Osteoblast (primary cell): Measurements from ENCODE around the gene PLPPR1. TPM values are rescaled to one million over a fixed set of nuclear protein-coding genes. Genes with fewer than 3 reads are reported as not detected.

Experiments
- DNase-seq: peaks from one replicate; pipeline ENCODE4 v3.0.0; 2011; ENCODE audit warnings: low spot score, mixed read lengths; ENCODE audit not compliant: insufficient read length; ENCODE audit errors: missing footprints
- H2AFZ ChIP-seq: 2 replicates; pipeline ENCODE4 v1.6.0; 2011; ENCODE audit warnings: mild to moderate bottlenecking, low read length
- H3K27ac ChIP-seq: 2 replicates; pipeline ENCODE4 v1.5.1; 2011; ENCODE audit warnings: mild to moderate bottlenecking, low read depth, low read length, moderate library complexity
- H3K27me3 ChIP-seq: 2 replicates; pipeline ENCODE4 v1.6.0; 2012; ENCODE audit warnings: mild to moderate bottlenecking, control low read depth, inconsistent platforms, low read length, moderate library complexity; ENCODE audit not compliant: insufficient read depth
- H3K36me3 ChIP-seq: 2 replicates; pipeline ENCODE4 v1.5.1; 2011; ENCODE audit warnings: mild to moderate bottlenecking, low read length, control low read depth, moderate library complexity; ENCODE audit not compliant: insufficient read depth
- H3K4me1 ChIP-seq: 2 replicates; pipeline ENCODE4 v1.5.1; 2011; ENCODE audit warnings: mild to moderate bottlenecking, low read length, control low read depth, moderate library complexity; ENCODE audit not compliant: insufficient read depth
- H3K4me2 ChIP-seq: 2 replicates; pipeline ENCODE4 v1.6.0; 2011; ENCODE audit warnings: mild to moderate bottlenecking, low read length; ENCODE audit not compliant: insufficient read depth
- H3K4me3 ChIP-seq: fragments of 200-600 bp; sonication (generic); 3 replicates; pipeline ENCODE4 v1.5.1; 2012; ENCODE audit warnings: mild to moderate bottlenecking, low read length, inconsistent platforms; ENCODE audit not compliant: insufficient read depth
- H3K79me2 ChIP-seq: 2 replicates; pipeline ENCODE4 v1.6.0; 2012; ENCODE audit warnings: mild to moderate bottlenecking, low read length, control low read depth, inconsistent platforms; ENCODE audit not compliant: insufficient read depth
- H3K9me3 ChIP-seq: 2 replicates; pipeline ENCODE4 v1.5.1; 2011; ENCODE audit warnings: low read depth, low read length, control low read depth
- H4K20me1 ChIP-seq: 2 replicates; pipeline ENCODE4 v1.6.0; 2012; ENCODE audit warnings: mild to moderate bottlenecking, low read length, control low read depth; ENCODE audit not compliant: insufficient read depth
- CTCF ChIP-seq: IDR thresholded peaks from 2 replicates; pipeline ENCODE4 v1.5.1; 2011; ENCODE audit warnings: mild to moderate bottlenecking, low read depth, low read length, moderate library complexity; ENCODE audit errors: extremely low read depth
- total RNA-seq: library from RNA; depleted of rRNA; stranded (reverse); fragments of >200 nt; gene quantifications from 2 replicates; pipeline ENCODE4 v1.2.3, GENCODE V29; 2012

The PLPPR1 gene
- total RNA-seq, 1 donor, result not detected

GRCh38 chr9:101115102-101115501 is 86.6 kb downstream of the PLPPR1 start:
- H3K27me3 ChIP-seq, result no peaks in the 10 kb centered on the region
- DNase-seq, result no peak
- H3K79me2 ChIP-seq, result no peaks in the 10 kb centered on the region
- no peak for TF ChIP-seq CTCF
- H3K36me3 ChIP-seq, result no peaks in the 10 kb centered on the region
- no peaks in the 10 kb centered on the region for H3K9me3 ChIP-seq
- H3K4me2 ChIP-seq, result no peak overlapping the region
- H3K4me3 ChIP-seq, result no peak overlapping the region
- no peak overlapping the region for H2AFZ ChIP-seq
- H3K4me1 ChIP-seq, result no peaks in the 10 kb centered on the region
- no peak overlapping the region for H3K27ac ChIP-seq
- no peaks in the 10 kb centered on the region for H4K20me1 ChIP-seq

- H3K27ac ChIP-seq, result no peak overlapping the region
- H3K9me3 ChIP-seq, result no peaks in the 10 kb centered on the region
- DNase-seq, result no peak
- H4K20me1 ChIP-seq, result no peaks in the 10 kb centered on the region
- no peaks in the 10 kb centered on the region for H3K36me3 ChIP-seq
- no peak overlapping the region for H2AFZ ChIP-seq
- no peaks in the 10 kb centered on the region for H3K79me2 ChIP-seq
- H3K4me3 ChIP-seq, result no peak overlapping the region
- no peak for TF ChIP-seq CTCF
- H3K4me1 ChIP-seq, result no peaks in the 10 kb centered on the region
- H3K4me2 ChIP-seq, result no peak overlapping the region
- no peaks in the 10 kb centered on the region for H3K27me3 ChIP-seq
Measured at GRCh38 chr9:101117161-101117560, 88.6 kb downstream of the PLPPR1 start.

GRCh38 chr9:101119206-101119819 is 90.8 kb downstream of the PLPPR1 start:
- no peak for DNase-seq
- no peaks in the 10 kb centered on the region for H3K4me1 ChIP-seq
- no peak overlapping the region for H3K27ac ChIP-seq
- no peaks in the 10 kb centered on the region for H3K9me3 ChIP-seq
- no peaks in the 10 kb centered on the region for H3K36me3 ChIP-seq
- H4K20me1 ChIP-seq, result no peaks in the 10 kb centered on the region
- H3K4me3 ChIP-seq, result no peak overlapping the region
- no peak overlapping the region for H2AFZ ChIP-seq
- no peak overlapping the region for H3K4me2 ChIP-seq
- no peaks in the 10 kb centered on the region for H3K79me2 ChIP-seq
- H3K27me3 ChIP-seq, result no peaks in the 10 kb centered on the region
- TF ChIP-seq CTCF, result peak; percentile 35

- H3K4me1 ChIP-seq, result no peaks in the 10 kb centered on the region
- H3K27me3 ChIP-seq, result no peaks in the 10 kb centered on the region
- no peak for DNase-seq
- H3K9me3 ChIP-seq, result no peaks in the 10 kb centered on the region
- no peaks in the 10 kb centered on the region for H4K20me1 ChIP-seq
- H2AFZ ChIP-seq, result no peak overlapping the region
- H3K36me3 ChIP-seq, result no peaks in the 10 kb centered on the region
- H3K27ac ChIP-seq, result no peak overlapping the region
- H3K4me3 ChIP-seq, result no peak overlapping the region
- H3K79me2 ChIP-seq, result no peaks in the 10 kb centered on the region
- no peak for TF ChIP-seq CTCF
- H3K4me2 ChIP-seq, result no peak overlapping the region
Measured at GRCh38 chr9:101121836-101122399, 93.4 kb downstream of the PLPPR1 start.
